ENCODE measurements around the gene KDM4C.
"Not testable (repeated sequence)": the region's sequence is repeated elsewhere in the genome, so short reads cannot be mapped to it uniquely, and the experiment has no call there.

The KDM4C gene

GRCh38 chr9:7180247-7180646 is 422.5 kb downstream of the KDM4C start:
- no peak for DNase-seq

- not testable (repeated sequence) for DNase-seq
These were observed 425.4 kb downstream of the KDM4C start for GRCh38 chr9:7183139-7183538.

GRCh38 chr9:7185612-7186011 is 427.8 kb downstream of the KDM4C start:
- peak; percentile 92 for DNase-seq

- peak; percentile 15 for DNase-seq
These were observed 428.4 kb downstream of the KDM4C start for GRCh38 chr9:7186175-7186574.

DNA sequence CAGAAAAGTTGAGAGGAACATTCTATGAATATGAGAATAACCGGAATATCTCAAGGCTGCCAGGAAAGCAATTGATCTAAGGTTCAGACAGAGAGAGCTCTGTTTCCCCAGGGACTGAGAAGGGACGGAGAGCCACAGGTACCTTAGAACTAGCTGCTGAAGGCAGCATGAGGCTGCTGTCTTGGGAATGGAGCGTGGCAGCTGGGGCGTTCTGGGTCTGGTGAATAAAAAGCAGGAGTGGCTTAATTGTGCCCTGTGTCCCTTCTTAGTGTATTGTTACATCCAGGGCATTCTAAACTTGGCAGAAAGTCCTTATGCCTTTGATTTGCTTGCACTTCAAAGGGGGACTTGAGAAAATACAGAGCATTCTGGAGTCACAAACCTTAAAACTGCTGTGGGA is 434.5 kb downstream of the KDM4C start:
- no peak for DNase-seq

DNA sequence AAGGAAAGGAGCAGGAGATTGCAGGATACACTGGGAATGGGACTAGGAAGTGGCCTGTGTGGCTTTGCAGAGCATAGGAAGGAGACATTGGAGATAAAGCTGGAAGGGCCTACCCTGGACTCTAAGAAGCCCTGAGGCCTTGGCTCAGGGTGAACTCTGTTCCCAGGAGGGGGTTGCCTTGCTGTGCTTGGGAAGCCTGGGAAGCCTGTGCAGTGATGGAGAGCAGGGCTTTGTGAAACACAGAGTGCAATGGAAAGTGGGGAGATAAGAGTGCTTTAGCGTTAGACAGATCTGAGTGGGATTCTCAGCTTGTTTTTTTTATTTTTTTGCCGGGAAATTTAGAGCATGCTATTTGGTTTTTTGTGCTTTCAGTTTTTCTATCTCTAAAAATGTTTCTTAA is 437.8 kb downstream of the KDM4C start:
- DNase-seq = no peak

DNA sequence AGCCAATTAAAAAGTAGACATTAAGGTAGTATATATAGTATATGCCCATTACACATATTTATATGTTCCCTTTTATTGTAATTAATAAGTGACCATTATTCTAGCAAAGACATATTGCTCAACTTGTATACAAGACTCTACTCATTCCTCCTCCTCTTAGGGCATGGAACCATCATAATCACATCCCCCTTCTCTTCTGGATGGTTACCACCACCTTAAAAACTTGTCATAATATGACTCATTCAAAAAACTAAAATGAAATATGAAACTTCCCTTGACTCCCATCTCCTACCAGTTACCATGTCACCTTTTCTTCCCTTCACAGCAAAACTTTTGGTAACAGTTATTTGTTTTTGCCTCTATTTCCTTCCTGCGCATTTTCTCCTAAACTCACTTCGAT is 438.7 kb downstream of the KDM4C start:
- DNase-seq = no peak

- no peak for DNase-seq
These were observed 443.4 kb downstream of the KDM4C start for GRCh38 chr9:7201196-7201595.

DNA sequence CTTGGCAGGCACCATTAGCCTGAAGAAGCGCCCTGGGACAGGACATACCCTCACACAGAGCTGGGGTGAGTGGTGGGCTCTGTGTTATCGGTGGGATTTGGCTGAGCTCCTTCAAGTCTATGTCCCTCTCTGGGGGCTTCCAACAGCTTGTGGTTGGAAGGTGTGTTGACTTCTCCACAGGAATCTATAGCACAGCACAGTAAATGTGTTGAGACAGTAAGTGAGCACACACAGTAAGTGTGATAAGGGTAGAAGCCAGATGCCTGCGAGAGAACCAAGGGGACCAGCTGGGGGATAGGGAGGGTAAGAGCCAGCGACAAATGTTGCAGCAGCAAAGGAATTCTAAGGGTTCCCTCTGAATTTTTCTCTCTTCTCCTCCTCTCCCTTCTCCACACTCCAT is 448.0 kb downstream of the KDM4C start:
- DNase-seq = no peak

- no peak for DNase-seq
These were observed 448.5 kb downstream of the KDM4C start for GRCh38 chr9:7206221-7206758.

DNA sequence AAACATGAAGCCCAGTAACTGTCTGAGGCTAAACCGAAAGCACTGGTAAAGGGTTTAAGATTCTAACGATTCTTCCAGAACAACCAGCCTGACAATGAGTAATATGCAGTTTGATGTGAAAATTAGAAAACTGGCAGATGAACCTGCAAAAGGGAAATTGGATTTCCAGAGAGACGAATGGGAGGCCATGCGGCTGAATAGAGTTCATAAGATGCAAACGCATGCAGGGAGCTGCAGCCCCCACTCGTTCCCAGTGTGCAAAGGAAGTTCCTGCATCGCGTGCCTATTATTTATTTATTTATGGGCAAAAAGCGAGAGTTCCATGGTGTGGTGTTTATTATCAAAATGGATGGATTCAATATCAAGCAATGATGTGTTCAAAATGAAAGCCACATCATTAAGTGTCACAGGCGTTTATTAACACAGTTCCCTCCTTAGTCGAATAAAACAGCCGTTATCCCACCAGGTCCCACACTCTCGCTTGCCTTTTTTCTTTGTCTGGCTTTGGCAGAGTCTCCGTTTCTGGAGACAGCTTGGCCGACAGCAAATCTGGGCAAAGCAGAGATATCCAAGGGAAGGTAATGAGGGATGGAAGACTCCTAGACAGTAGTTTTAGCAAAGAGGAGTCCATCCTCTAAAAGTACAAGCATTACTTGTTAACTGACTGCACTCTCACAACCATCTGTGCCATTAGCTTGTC is 451.4 kb downstream of the KDM4C start:
- no peak for DNase-seq

DNA sequence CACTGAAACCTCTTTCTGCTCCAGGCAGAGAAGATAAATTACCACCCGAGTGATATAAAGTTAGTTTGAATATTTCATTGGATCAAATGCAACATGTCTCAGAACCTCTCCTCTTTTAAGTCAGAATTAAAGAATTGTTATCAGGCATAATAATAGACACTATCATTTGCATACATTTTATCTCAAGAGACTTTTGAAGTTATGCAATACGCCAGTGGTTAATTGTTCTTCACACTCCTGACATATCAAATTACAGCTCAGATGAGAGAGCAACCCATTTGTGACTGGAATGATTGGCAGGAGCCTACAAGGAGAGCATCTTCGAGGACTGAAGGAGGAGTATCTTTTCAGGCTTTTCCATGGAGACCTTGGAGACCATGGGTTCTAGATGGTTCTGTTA is 452.2 kb downstream of the KDM4C start:
- no peak for DNase-seq

GRCh38 chr9:7210854-7211637 is 453.3 kb downstream of the KDM4C start:
- DNase-seq = no peak

DNA sequence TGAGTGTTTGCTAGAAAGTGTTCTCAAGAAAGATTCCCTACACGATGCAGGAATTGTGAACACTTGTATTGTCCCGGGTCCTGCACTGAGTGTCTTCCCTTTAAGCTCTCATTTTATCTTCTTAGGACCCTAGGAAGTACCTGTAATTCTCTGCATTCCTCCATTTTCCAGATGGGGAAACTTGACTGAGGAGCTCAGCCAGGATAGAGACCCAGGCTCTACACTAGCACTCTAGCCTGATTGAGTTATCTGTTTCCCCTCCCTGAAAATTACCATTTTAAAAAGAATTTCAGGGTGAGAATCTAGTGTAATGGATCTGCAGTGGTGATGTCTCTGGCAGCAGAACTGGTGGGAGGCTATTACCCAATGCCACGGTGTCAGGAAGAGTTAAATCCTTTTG is 453.9 kb downstream of the KDM4C start:
- DNase-seq = no peak

DNA sequence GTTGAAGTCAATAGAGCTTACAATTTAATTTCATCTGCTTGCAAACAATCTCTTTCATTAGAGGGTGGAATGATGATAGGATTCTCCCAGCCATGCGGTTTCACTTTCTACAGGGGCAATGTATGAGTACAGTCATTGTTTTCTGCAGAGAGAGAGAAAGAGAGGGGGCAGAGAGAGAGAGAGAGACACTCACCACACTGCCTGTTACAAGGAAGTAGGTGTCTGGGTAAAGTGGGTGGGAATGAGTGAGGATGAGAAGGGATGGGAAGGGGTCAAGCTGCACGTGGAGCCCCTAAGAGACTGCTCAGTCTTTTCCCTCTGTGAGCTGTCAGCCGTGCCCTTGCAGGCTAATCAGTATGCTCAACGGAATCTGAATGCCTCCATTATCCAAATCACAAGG is 454.3 kb downstream of the KDM4C start:
- no peak for DNase-seq

DNA sequence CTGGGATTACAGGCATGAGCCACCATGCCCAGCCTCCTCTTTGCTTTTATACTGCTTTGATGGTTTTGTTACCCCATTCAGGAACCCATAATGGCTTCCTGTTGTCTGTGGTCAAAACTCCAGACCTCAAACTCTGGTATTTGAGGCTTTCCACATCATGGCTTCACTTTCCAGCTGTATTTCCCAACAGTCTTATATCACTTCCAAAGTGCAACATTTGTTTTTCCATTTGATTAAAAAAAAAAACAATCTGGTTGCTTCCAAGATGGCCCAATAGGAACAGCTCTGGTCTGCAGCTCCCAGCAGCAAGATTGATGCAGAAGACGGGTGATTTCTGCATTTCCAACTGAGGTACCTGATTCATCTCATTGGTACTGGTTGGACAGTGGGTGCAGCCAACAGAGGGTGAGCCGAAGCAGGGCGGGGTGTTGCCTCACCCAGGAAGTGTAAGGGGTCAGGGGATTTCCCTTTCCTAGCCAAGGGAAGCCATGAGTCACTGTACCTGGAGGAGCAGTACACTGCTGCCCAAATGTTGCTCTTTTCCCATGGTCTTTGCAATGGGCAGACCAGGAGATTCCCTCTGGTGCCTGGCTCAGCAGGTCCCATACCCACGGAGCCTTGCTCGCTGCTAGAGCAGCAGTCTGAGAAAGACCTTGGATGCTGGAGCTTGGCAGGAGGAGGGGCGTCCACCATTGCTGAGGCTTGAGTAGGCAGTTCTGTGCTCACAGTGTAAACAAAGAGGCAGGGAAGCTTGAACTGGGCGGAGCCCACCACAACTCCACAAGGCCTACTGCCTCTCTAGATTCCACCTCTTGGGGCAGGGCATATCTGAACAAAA is 458.4 kb downstream of the KDM4C start:
- DNase-seq = peak; percentile 41

DNA sequence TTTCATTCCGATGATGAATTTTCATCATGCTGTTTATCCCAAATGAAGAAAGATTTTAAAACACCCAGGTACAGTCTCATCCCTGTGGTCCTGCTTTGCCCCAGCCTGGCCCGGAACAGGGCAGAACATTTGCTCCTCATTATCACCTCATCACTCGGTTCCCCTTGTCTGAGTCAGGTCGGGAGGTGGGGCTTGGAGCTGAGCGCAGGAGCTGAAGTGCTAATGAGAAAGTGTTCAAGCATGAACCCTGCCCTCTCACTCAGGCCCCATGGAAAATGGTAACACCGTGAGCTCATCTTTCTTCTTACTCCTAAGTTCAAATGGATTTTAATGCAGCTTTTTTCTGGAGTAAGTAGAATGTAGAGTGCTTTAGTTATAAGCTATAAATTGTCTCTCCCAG is 466.2 kb downstream of the KDM4C start:
- DNase-seq = no peak

All from fibroblast of skin of right quadriceps (primary cell).